ENCODE data around the gene ITGAV.

The ITGAV gene

GRCh38 chr2:186590350-186590758 lies 498 bp downstream of the ITGAV start:
- peaks cover 32% of the 10 kb centered on the region for H3K4me1 Mint-ChIP-seq
- ATAC-seq, result no peak
- no peaks in the 10 kb centered on the region for H3K36me3 Mint-ChIP-seq (ENCODE audit: low read depth)
- no peaks in the 10 kb centered on the region for H3K9me3 Mint-ChIP-seq
- H3K4me3 Mint-ChIP-seq, result peak overlapping the region; percentile 88
- no peaks in the 10 kb centered on the region for H3K27me3 Mint-ChIP-seq
- peak; percentile 24 for DNase-seq
- peak overlapping the region; percentile 79 for H3K27ac Mint-ChIP-seq

DNA sequence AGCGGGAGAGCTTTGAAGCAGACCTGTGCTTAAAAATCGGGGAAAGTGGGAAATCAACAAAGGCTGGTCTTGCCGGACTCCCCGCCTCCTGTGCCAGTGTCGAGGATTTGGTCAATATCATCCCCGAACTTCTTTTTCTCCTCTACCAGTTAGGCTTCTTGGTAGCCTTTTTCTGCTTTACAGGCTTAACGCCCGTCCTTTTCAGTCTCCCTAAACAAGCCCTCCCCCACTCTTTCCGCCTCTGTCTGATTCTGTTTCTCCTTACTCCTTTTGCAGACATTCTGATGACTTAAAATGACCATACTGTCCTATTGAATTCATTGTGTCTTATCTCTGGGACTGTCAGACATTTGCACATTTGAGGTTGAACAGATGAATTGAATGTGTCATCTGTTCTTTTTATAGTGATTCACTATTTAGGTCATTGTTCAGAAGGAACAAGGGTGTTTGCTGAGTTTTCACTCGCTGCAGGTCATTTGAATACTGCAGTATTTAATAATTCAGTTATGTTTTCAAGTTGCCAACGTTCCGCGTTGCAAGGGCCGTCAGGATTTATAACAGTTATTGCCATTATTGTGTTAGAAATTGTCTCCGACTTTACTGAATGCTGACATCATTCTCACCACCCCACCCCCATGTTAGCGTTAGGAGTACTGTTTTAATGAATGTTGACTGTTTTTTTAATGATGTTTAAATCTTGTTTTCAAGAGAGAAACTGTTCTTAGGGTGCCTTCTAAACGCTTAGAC lies 1.1 kb downstream of the ITGAV start:
- peak; percentile 33 for ATAC-seq
- Mint-ChIP-seq H3K27me3 (no peaks in the 10 kb centered on the region), H3K4me1 (peaks cover 34% of the 10 kb centered on the region), H3K4me3 (peak overlapping the region; percentile 88), H3K36me3 (ENCODE audit: low read depth) (no peaks in the 10 kb centered on the region), H3K27ac (peak overlapping the region; percentile 79), H3K9me3 (no peaks in the 10 kb centered on the region)
- peak; percentile 12 for DNase-seq

DNA sequence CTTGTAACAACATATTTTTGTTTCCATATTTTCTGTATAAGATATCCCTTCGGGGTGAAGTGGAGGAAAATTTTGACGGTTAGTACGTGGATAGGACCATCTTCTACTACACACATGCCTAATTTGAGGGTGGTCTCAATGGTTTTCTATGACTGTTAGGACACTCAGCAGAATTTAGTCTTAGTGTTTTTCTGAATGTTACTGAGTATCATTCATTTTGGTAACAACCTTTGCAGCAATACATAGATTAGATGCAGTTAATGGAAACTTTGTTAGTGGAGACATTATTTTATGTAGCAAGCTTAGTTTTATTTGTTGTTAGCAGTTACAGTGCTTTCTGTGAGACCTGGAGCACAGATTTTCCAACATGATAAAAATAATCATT lies 1.6 kb downstream of the ITGAV start:
- H3K4me1 Mint-ChIP-seq, result peaks cover 34% of the 10 kb centered on the region
- H3K27ac Mint-ChIP-seq, result no peak overlapping the region

DNA sequence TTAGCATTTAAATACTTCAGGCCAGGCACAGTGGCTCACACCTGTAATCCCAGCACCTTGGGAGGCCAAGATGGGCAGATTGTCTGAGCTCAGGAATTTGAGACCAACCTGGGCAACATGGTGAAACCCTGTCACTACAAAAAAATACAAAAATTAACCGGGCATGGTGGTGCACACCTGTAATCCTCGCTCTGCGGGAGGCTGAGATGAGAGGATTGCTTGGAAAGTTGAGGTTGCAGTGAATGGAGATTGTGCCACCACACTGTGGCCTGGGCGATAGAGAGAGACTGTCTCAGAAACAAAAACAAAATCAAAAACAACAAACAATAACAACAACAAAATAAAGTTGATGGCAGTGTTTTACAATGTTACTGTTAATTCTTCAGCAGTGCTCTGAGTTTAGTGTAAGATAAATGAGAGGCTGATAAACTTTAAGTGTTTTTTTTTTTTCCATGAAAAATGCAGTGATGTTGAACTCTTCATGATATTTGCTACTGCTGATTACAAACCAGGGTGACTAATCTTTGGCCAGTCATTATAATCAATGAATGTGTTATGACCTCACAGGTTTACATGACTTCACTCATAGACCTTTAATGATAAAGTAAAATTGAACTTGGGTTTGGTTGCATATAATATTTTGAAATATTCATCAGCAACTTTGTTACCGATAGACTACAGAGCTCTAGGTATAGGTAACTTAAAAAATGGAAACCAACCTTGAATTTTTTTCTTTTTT lies 2.5 kb downstream of the ITGAV start:
- H3K36me3 Mint-ChIP-seq (ENCODE audit: low read depth), result no peaks in the 10 kb centered on the region
- peak overlapping the region; percentile 88 for H3K4me3 Mint-ChIP-seq
- H3K27ac Mint-ChIP-seq, result no peak overlapping the region
- ATAC-seq (no peak), DNase-seq (no peak)
- H3K27me3 Mint-ChIP-seq, result no peaks in the 10 kb centered on the region
- peaks cover 34% of the 10 kb centered on the region for H3K4me1 Mint-ChIP-seq
- H3K9me3 Mint-ChIP-seq, result no peaks in the 10 kb centered on the region

More for the DNA sequence above, 1.6 kb downstream of the ITGAV start:
- Mint-ChIP-seq H3K27me3 (no peaks in the 10 kb centered on the region), H3K36me3 (ENCODE audit: low read depth) (no peaks in the 10 kb centered on the region), H3K4me3 (peak overlapping the region; percentile 88), H3K9me3 (no peaks in the 10 kb centered on the region)
- DNase-seq, result no peak
- no peak for ATAC-seq

GRCh38 chr2:186593523-186593922 lies 3.7 kb downstream of the ITGAV start:
- H3K4me1 Mint-ChIP-seq, result peaks cover 34% of the 10 kb centered on the region
- no peak overlapping the region for H3K27ac Mint-ChIP-seq
- ATAC-seq, result no peak
- H3K4me3 Mint-ChIP-seq, result no peak overlapping the region
- H3K27me3 Mint-ChIP-seq, result no peaks in the 10 kb centered on the region
- no peaks in the 10 kb centered on the region for H3K36me3 Mint-ChIP-seq (ENCODE audit: low read depth)
- DNase-seq, result no peak
- no peaks in the 10 kb centered on the region for H3K9me3 Mint-ChIP-seq

- Mint-ChIP-seq H3K9me3 (no peaks in the 10 kb centered on the region), H3K27me3 (no peaks in the 10 kb centered on the region), H3K4me3 (no peak overlapping the region), H3K27ac (no peak overlapping the region), H3K36me3 (ENCODE audit: low read depth) (no peaks in the 10 kb centered on the region), H3K4me1 (peaks cover 31% of the 10 kb centered on the region)
- ATAC-seq (no peak), DNase-seq (no peak)
These were observed 4.3 kb downstream of the ITGAV start for GRCh38 chr2:186594001-186594722.

DNA sequence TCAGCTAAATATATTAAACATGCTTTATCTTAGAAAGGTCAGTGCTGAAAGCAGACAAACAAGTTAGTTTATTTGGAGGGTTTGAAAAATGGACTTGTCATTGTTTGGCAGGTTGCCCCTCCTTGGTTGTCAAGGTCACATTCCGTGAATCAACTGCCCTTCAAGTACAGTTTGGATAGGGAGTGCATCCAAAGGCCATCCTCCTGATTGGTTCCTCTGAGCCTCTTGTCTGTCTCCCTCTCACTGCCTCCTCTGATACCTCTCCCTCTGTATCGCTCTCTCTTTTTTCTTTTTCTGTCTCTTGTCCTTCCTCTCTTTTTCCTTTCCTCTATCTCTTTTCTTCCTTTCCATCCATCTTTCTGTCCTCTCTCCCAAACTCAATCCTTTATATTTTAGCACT lies 5.4 kb downstream of the ITGAV start:
- Mint-ChIP-seq H3K36me3 (ENCODE audit: low read depth) (no peaks in the 10 kb centered on the region), H3K4me3 (no peak overlapping the region), H3K4me1 (peaks cover 26% of the 10 kb centered on the region), H3K27me3 (no peaks in the 10 kb centered on the region), H3K27ac (no peak overlapping the region), H3K9me3 (no peaks in the 10 kb centered on the region)
- ATAC-seq (no peak), DNase-seq (no peak)

- H3K27me3 Mint-ChIP-seq, result no peaks in the 10 kb centered on the region
- H3K4me1 Mint-ChIP-seq, result peaks cover 5% of the 10 kb centered on the region
- H3K9me3 Mint-ChIP-seq, result no peaks in the 10 kb centered on the region
- H3K4me3 Mint-ChIP-seq, result no peak overlapping the region
- H3K36me3 Mint-ChIP-seq (ENCODE audit: low read depth), result peaks cover 2% of the 10 kb centered on the region
- no peak overlapping the region for H3K27ac Mint-ChIP-seq
- ATAC-seq, result no peak
- DNase-seq, result no peak
These were observed 9.4 kb downstream of the ITGAV start for GRCh38 chr2:186599186-186599778.

GRCh38 chr2:186603286-186603685 lies 13.4 kb downstream of the ITGAV start:
- DNase-seq (no peak), ATAC-seq (no peak)
- H3K27me3 Mint-ChIP-seq, result no peaks in the 10 kb centered on the region
- no peaks in the 10 kb centered on the region for H3K9me3 Mint-ChIP-seq
- peaks cover 8% of the 10 kb centered on the region for H3K36me3 Mint-ChIP-seq (ENCODE audit: low read depth)
- no peaks in the 10 kb centered on the region for H3K4me1 Mint-ChIP-seq
- no peak overlapping the region for H3K4me3 Mint-ChIP-seq
- H3K27ac Mint-ChIP-seq, result no peak overlapping the region

DNA sequence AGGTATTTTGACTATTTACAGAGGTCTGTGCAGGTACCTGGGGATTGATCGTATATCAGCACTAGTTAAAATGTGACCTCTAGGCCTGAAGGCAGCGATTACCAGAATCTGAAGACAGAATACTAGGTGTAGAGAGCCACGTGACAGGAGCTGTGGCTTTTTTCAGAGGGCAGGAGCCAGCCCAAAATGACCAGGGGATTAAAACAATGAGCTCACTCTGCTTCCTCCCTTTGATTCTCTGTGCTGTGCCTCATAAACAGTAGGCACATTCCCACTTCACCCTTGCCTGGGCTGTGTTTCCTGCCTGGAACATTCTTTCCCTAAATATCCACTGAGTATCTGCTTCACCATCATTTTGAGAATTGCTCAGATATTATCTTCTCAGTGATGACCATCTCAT lies 15.2 kb downstream of the ITGAV start:
- no peak overlapping the region for H3K4me3 Mint-ChIP-seq
- H3K4me1 Mint-ChIP-seq, result no peaks in the 10 kb centered on the region
- H3K9me3 Mint-ChIP-seq, result no peaks in the 10 kb centered on the region
- no peak overlapping the region for H3K27ac Mint-ChIP-seq
- ATAC-seq (no peak), DNase-seq (no peak)
- peaks cover 8% of the 10 kb centered on the region for H3K36me3 Mint-ChIP-seq (ENCODE audit: low read depth)
- H3K27me3 Mint-ChIP-seq, result no peaks in the 10 kb centered on the region

DNA sequence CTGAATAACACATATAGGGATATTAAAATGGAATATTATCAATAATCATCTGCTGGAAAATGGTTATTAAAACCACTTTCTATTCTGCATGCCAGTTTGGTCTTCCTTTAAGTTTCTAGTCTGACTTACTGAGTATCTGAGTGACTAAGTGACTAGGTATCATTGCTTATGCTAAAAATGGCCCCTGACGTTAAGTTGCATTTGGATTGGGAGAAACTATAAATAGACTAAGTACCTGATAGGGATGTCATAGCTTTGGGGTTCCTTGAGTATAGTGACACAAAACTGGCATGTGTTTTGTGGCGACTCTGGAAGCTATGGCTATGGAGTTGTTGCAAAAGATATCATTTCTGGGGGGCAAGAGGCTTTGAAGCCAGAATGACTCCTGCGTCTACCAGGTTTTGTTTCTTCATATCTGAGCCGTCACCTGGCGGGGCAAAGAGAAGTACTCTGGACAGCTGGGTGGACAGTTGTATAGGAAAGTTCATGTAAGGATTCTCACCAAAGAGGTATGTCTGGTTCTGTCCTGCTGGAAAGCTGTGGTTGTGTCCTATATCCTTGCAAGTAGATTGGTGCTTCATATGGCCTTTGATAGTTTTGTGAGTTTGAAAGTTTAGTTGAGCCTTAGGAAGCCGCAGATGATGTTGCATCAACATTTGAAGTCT lies 17.9 kb downstream of the ITGAV start:
- DNase-seq, result no peak
- H3K36me3 Mint-ChIP-seq (ENCODE audit: low read depth), result peaks cover 8% of the 10 kb centered on the region
- H3K27ac Mint-ChIP-seq, result no peak overlapping the region
- no peaks in the 10 kb centered on the region for H3K4me1 Mint-ChIP-seq
- no peak for ATAC-seq
- H3K9me3 Mint-ChIP-seq, result no peaks in the 10 kb centered on the region
- no peak overlapping the region for H3K4me3 Mint-ChIP-seq
- no peaks in the 10 kb centered on the region for H3K27me3 Mint-ChIP-seq

GRCh38 chr2:186610785-186611184 lies 20.9 kb downstream of the ITGAV start:
- DNase-seq (no peak), ATAC-seq (no peak)
- no peaks in the 10 kb centered on the region for H3K9me3 Mint-ChIP-seq
- no peak overlapping the region for H3K27ac Mint-ChIP-seq
- H3K4me1 Mint-ChIP-seq, result no peaks in the 10 kb centered on the region
- H3K27me3 Mint-ChIP-seq, result no peaks in the 10 kb centered on the region
- no peak overlapping the region for H3K4me3 Mint-ChIP-seq
- no peaks in the 10 kb centered on the region for H3K36me3 Mint-ChIP-seq (ENCODE audit: low read depth)

GRCh38 chr2:186611526-186611925 lies 21.7 kb downstream of the ITGAV start:
- Mint-ChIP-seq H3K9me3 (no peaks in the 10 kb centered on the region), H3K4me1 (no peaks in the 10 kb centered on the region), H3K4me3 (no peak overlapping the region), H3K27ac (no peak overlapping the region), H3K27me3 (no peaks in the 10 kb centered on the region), H3K36me3 (ENCODE audit: low read depth) (no peaks in the 10 kb centered on the region)
- no peak for ATAC-seq
- DNase-seq, result no peak

DNA sequence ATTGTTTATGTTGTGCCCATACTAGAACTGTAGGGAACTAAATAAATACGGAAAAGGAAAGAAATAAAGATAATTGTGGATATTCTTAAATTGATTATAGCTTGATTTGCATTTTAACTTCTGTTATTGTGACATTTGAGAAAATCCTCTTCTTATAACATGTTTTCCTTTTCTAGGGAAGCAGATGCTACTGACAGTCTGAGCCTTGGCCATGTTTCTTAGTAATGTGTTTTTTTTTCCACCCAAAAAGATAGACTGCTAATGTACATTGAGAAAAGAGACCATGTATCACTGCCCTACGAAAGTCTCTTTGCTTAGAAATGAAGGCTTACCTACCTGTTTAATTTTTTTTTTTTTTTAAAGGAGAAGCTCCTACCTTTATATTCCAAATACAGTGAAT lies 22.2 kb downstream of the ITGAV start:
- no peak overlapping the region for H3K4me3 Mint-ChIP-seq
- H3K36me3 Mint-ChIP-seq (ENCODE audit: low read depth), result no peaks in the 10 kb centered on the region
- DNase-seq (no peak), ATAC-seq (no peak)
- H3K27ac Mint-ChIP-seq, result no peak overlapping the region
- H3K9me3 Mint-ChIP-seq, result no peaks in the 10 kb centered on the region
- H3K27me3 Mint-ChIP-seq, result no peaks in the 10 kb centered on the region
- H3K4me1 Mint-ChIP-seq, result no peaks in the 10 kb centered on the region

Data from activated naive CD8-positive, alpha-beta T cell treated with anti-CD3 and anti-CD28 coated beads, Interleukin-2, amount 50 U/mL, for 24 hours (primary cell).